GM10847 (cell line): ENCODE data around the gene EEIG1.

Source experiments
- POLR2A ChIP-seq: IDR thresholded peaks from 2 replicates; pipeline ENCODE4 v1.6.1; 2011; ENCODE audit not compliant: insufficient read length; ENCODE audit errors: extremely low read depth

Gene EEIG1

DNA sequence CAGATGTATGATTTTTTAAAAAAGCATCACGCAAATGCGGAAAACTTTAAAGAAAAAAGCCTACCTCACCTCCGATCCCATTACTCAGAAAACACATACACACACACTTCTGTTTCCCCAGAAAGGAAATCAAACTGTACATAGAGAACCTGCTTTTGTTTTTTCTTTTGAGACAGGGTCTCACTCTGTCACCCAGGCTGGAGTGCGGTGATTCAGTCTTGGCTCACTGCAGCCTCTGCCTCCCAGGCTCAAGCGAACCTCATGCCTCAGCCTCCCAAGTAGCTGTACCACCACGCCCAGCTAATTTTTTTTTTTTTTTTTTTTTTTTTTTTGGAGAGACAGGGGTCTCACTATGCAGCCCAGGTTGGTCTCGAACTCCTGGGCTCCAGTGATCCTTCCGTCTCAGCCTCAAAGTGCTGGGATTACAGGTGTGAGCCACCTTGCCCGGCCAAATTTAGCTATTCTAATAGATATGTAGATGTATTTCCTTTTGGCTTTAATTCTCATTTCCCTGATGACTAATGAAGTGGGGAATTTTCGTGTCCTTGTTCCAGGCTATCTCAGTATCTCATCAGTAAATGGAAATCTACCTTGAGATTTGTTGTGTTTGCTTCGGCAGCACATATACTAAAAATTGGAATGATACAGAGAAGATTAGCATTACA, 25.7 kb upstream of the EEIG1 start:
- TF ChIP-seq POLR2A = no peak

DNA sequence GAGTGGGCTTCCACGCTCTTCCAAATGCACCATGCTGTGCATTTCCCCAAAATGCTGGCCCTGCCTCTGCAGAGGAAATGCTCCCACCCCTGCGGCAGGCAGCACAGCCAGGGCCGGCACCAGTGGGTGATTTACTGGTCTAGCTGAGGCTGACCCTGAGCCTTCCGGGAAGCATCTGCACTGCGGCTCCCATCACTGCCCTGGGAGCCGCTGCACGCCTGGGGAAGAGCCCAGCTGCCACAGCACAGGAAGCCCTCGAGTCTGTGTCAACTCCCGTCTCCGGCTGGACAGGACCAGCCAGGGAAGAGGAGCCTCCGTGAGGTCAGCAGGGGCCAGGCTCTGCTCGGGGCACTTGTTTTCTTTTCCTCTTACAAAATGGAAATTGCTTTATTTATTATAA, 25.1 kb upstream of the EEIG1 start:
- no peak for TF ChIP-seq POLR2A

DNA sequence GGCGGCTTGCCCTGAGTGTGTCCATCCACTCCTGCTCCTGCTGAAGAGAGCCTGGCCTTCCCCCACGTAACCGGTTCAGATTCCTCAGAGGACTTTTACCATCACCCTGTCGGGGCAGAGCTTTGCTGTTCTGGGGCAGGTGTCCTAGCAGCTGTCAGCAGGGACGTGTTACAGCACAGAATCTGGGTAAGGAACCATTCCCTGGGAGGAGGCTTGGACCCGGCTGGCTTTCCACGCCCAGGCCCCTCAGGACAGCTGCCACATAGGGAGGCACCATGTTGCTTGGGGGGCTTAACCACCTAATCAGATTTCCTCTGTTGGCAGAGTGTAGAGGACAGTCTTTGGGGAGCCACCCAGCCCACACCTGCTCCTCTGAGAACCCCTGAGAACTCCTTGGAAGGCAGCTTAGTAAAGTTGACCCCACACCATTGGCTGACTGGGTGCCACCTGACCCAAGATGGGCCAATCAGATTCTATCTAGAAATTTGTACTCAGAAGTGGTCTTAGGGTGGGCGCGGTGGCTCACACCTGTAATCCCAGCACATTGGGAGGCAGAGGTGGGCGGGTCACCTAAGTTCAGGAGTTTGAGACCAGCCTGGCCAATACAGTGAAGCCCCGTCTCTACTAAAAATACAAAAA, 23.3 kb upstream of the EEIG1 start:
- no peak for TF ChIP-seq POLR2A

GRCh38 chr9:128002959-128003358, 22.2 kb upstream of the EEIG1 start:
- no peak for TF ChIP-seq POLR2A

- no peak for TF ChIP-seq POLR2A
Measured at GRCh38 chr9:128001779-128002298, 21.1 kb upstream of the EEIG1 start.

- no peak for TF ChIP-seq POLR2A
Measured at GRCh38 chr9:128001151-128001778, 20.5 kb upstream of the EEIG1 start.

- TF ChIP-seq POLR2A = no peak
Measured at GRCh38 chr9:127999461-127999860, 18.7 kb upstream of the EEIG1 start.

GRCh38 chr9:127993721-127994120, 12.9 kb upstream of the EEIG1 start:
- no peak for TF ChIP-seq POLR2A

GRCh38 chr9:127991757-127992274, 11.0 kb upstream of the EEIG1 start:
- TF ChIP-seq POLR2A = no peak

GRCh38 chr9:127991017-127991756, 10.4 kb upstream of the EEIG1 start:
- no peak for TF ChIP-seq POLR2A

GRCh38 chr9:127990554-127990953, 9.8 kb upstream of the EEIG1 start:
- TF ChIP-seq POLR2A = no peak

DNA sequence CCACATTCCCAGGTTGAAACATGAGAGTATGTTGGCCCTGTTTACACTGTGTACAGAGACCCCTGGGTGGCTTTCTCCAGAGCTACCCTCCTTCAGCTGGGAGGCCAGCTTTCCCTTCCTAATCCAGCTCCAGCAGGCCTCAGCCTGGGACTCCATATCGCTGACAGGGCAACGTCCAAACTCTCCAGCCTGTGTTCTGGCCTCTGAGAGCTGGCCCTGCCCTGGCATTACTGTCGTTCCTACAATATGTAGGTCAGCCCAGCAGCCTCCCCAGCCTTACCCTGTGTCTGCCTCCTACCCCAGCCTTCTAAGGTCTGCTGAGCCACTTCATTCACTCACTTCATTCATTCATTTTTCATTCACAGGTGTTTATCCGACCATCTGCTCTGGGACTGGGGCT, 8.3 kb upstream of the EEIG1 start:
- no peak for TF ChIP-seq POLR2A

DNA sequence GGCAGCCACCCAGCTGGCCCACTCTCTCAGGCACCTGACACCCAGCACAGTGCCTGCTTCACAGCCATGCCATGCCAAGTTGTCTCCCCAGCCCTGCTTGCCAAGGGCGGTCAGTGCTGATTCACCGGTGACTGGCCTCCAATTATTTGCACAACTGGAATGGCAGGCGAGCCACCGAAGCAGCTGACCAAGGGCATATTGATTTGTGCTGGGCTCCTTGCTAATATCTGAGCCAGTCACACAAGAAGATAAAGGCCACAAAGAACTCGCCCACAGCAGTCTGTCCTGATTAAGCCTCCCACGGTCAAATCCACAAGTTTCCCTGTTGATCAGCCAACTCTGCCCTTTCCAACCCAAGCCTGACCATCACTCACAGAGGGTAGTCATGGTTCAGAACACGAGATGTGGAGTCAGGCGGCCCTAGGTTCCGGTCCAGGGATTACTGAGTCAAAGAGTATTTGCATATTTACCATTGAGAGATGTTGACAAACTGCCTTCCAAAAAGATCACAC, 6.4 kb upstream of the EEIG1 start:
- no peak for TF ChIP-seq POLR2A

DNA sequence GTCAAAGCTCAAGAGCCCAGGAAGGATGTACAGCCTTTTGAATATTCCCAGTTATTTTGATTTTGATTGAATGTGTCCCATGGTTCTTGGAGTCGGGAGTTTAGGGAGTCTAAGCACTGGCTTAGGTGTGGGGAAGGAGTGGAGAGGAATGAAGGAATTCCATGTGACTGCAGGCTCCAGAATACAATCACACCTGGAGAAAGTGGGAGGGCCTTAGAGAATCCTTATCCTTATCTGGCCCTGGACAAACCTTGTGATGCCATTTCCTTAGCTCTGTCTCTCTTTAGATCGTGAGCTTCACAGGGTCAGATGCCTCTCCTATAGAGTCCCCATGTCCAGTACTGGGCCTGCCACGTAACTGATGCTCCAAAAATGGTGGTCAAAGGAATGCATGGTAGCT, 4.2 kb upstream of the EEIG1 start:
- TF ChIP-seq POLR2A = no peak

DNA sequence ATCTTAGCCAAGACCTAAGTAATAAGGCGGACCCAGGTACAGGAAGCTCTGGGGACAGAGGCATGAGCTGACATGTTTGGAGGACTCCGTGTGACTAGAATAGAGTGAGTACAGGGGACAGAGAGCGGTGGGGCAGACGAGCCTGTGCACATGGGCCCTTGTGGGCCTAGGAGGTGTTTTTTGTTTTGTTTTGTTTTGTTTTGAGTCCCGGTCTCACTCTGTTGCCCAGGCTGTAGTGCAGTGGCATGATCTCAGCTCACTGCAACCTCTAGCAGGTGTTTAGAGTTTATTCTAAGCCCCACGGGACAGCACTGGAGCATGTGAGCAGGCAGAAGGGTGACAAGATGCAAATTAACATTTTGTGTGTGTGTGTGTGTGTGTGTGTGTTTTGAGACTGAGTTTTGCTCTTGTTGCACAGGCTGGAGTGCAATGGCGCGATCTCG, 3.1 kb upstream of the EEIG1 start:
- no peak for TF ChIP-seq POLR2A

DNA sequence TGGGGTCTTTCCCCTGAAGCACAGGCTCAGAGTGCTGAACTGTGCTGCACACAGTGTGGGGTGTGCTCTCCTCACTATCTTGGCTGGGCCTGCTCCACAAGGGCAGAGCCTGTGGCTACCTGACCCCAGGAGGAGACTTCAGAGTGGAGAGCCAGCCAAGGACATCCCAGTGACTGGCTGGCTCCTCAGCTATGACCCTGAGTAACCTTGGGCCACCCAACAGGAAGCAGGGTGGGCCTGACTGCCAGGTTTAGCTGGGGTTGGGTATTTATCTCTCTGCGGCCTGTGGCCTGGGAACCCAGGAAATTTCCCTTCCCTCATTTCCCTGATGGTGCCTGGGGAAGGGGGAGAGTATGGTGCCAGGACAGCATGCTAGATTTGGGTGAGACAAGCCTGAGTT, 2.1 kb upstream of the EEIG1 start:
- TF ChIP-seq POLR2A = no peak
